IMR-90 (cell line): ENCODE results near the gene HACL1. TPM values are rescaled to one million over a fixed set of nuclear protein-coding genes. Genes with fewer than 3 reads are reported as not detected.

Experiments used
- ATAC-seq: fragments of 200-7000 bp; cut with Tn5 transposase; 2 replicates; pipeline ENCODE4 v1.9.1; 2020; ENCODE audit warnings: low read depth, mild to moderate bottlenecking, moderate library complexity
- BruUV-seq: library from RNA; stranded (reverse); fragments of 400-500 nt; replicated peaks from 2 replicates; lab custom pipeline; 2021; lab: Mats Ljungman, UMichigan
- CTCF ChIA-PET: fragments of 300-600 bp; formaldehyde crosslinking; extraction: SDS; loops from one replicate; lab custom pipeline; 2021; ENCODE audit warnings: antibody characterized with exemption; lab: Yijun Ruan, JAX
- POLR2A ChIA-PET: fragments of 300-600 bp; sonication (Branson Sonifier 250); formaldehyde crosslinking; loops from one replicate; lab custom pipeline; 2022; ENCODE audit warnings: antibody characterized with exemption; ENCODE audit not compliant: unreplicated experiment; lab: Charles Lee
- DNase-seq: peaks from one replicate; pipeline ENCODE4 v3.0.0; 2013
- H2AFZ ChIP-seq: replicated peaks from 2 replicates; pipeline ENCODE3; 2013; ENCODE audit warnings: low read length, mild to moderate bottlenecking; ENCODE audit not compliant: poor library complexity
- H2AK5ac ChIP-seq: 2 replicates; pipeline ENCODE4 v1.6.1; 2013; ENCODE audit warnings: low read depth, low read length, inconsistent platforms
- H2AK9ac ChIP-seq: replicated peaks from 2 replicates; pipeline ENCODE3; 2013; ENCODE audit warnings: mild to moderate bottlenecking, low read depth, low read length, moderate library complexity; ENCODE audit not compliant: poor library complexity
- H2BK120ac ChIP-seq: 2 replicates; pipeline ENCODE4 v1.6.1; 2013; ENCODE audit warnings: low read depth, low read length, inconsistent platforms
- H2BK15ac ChIP-seq: 3 replicates; pipeline ENCODE4 v1.6.1; 2013; ENCODE audit warnings: low read depth, low read length, inconsistent platforms
- H2BK20ac ChIP-seq: 2 replicates; pipeline ENCODE4 v1.6.1; 2013; ENCODE audit warnings: low read depth, mild to moderate bottlenecking, inconsistent platforms, low read length, moderate library complexity
- H2BK5ac ChIP-seq: 2 replicates; pipeline ENCODE4 v1.6.1; 2013; ENCODE audit warnings: mild to moderate bottlenecking, low read depth, low read length, inconsistent platforms; ENCODE audit not compliant: poor library complexity, severe bottlenecking
- H3K14ac ChIP-seq: replicated peaks from 2 replicates; pipeline ENCODE4 v1.6.1; 2013; ENCODE audit warnings: low read depth, low read length, inconsistent platforms
- H3K18ac ChIP-seq: 2 replicates; pipeline ENCODE4 v1.6.1; 2013; ENCODE audit warnings: low read depth, low read length, control low read depth
- H3K23ac ChIP-seq: 2 replicates; pipeline ENCODE4 v1.6.1; 2013; ENCODE audit warnings: low read depth, low read length, inconsistent platforms
- H3K27ac ChIP-seq: 2 replicates; pipeline ENCODE4 v1.5.1; 2013; ENCODE audit warnings: mild to moderate bottlenecking, control low read depth, low read length; ENCODE audit not compliant: insufficient read depth
- H3K27me3 ChIP-seq: 2 replicates; pipeline ENCODE4 v1.6.1; 2013; ENCODE audit warnings: low read length; ENCODE audit not compliant: control insufficient read depth, insufficient read depth
- H3K36me3 ChIP-seq: 2 replicates; pipeline ENCODE4 v1.6.1; 2013; ENCODE audit warnings: low read length, mixed read lengths; ENCODE audit not compliant: control insufficient read depth, insufficient read depth
- H3K4ac ChIP-seq: 2 replicates; pipeline ENCODE4 v1.6.1; 2013; ENCODE audit warnings: low read depth, low read length, inconsistent platforms
- H3K4me1 ChIP-seq: 2 replicates; pipeline ENCODE4 v1.6.1; 2013; ENCODE audit warnings: low read length, mixed read lengths; ENCODE audit not compliant: control insufficient read depth, insufficient read depth
- H3K4me2 ChIP-seq: 2 replicates; pipeline ENCODE4 v1.6.1; 2013; ENCODE audit warnings: low read depth, mild to moderate bottlenecking, control low read depth, low read length, moderate library complexity
- H3K4me3 ChIP-seq: 2 replicates; pipeline ENCODE4 v1.5.1; 2013; ENCODE audit warnings: low read depth, mild to moderate bottlenecking, control low read depth, low read length, moderate library complexity; ENCODE audit not compliant: insufficient read depth
- H3K56ac ChIP-seq: 2 replicates; pipeline ENCODE4 v1.6.1; 2013; ENCODE audit warnings: low read length, inconsistent platforms; ENCODE audit not compliant: insufficient read depth; ENCODE audit errors: extremely low read depth
- H3K79me1 ChIP-seq, 2 experiments: 2 replicates each; pipeline ENCODE4 v1.6.1; 2013; ENCODE audit warnings: low read length in 2 of 2, inconsistent platforms in 1 of 2, low read depth in 1 of 2
- H3K9ac ChIP-seq: 2 replicates; pipeline ENCODE4 v1.6.1; 2013; ENCODE audit warnings: low read depth, low read length, control low read depth
- H3K9me1 ChIP-seq: 2 replicates; pipeline ENCODE4 v1.6.1; 2013; ENCODE audit warnings: low read length, inconsistent platforms; ENCODE audit not compliant: insufficient read depth
- H3K9me3 ChIP-seq: 2 replicates; pipeline ENCODE4 v1.6.1; 2013; ENCODE audit warnings: low read length; ENCODE audit not compliant: control insufficient read depth, insufficient read depth
- H4K20me1 ChIP-seq: 2 replicates; pipeline ENCODE4 v1.6.1; 2013; ENCODE audit warnings: low read length, inconsistent platforms; ENCODE audit not compliant: insufficient read depth
- H4K5ac ChIP-seq: 2 replicates; pipeline ENCODE4 v1.6.1; 2013; ENCODE audit warnings: mild to moderate bottlenecking, low read depth, low read length, control low read depth
- H4K8ac ChIP-seq, 2 experiments: 2 replicates each; pipeline ENCODE4 v1.6.1; 2013; ENCODE audit warnings: low read depth in 2 of 2, low read length in 2 of 2, control low read depth in 1 of 2, inconsistent platforms in 1 of 2
- H4K91ac ChIP-seq: 2 replicates; pipeline ENCODE4 v1.6.1; 2013; ENCODE audit warnings: low read depth, low read length, inconsistent platforms; ENCODE audit not compliant: insufficient read depth
- MAFK ChIP-seq: IDR thresholded peaks from 2 replicates; pipeline ENCODE4 v1.6.1; 2012; ENCODE audit warnings: low read depth, low read length, improper control_type of control experiment
- POLR2A ChIP-seq: IDR thresholded peaks from 2 replicates; pipeline ENCODE4 v1.6.1; 2012; ENCODE audit warnings: mild to moderate bottlenecking, low read depth, low read length
- RAD21 ChIP-seq: IDR thresholded peaks from 2 replicates; pipeline ENCODE4 v1.6.1; 2012; ENCODE audit warnings: low read length, improper control_type of control experiment
- SMC3 ChIP-seq: fragments of 150-350 bp; IDR thresholded peaks from 2 replicates; pipeline ENCODE4 v1.6.1; 2016; ENCODE audit warnings: low read depth, mild to moderate bottlenecking, antibody characterized with exemption, low read length, moderate library complexity
- WGBS, 2 experiments: methylation state at CpG; one replicate each; pipeline versions ENCODE4 v1.1.5 to v1.1.7; 2013; ENCODE audit warnings: missing lambda C conversion rate in 2 of 2; ENCODE audit not compliant: insufficient read length in 1 of 2; ENCODE audit errors: extremely low coverage in 2 of 2; 5-methylcytosine and 5-hydroxymethylcytosine counted together
- dilution Hi-C: fragments of 300-500 bp; cut with HindIII; formaldehyde crosslinking; loops from one replicate; pipeline ENCODE4 v1.14.3; 2018; ENCODE audit warnings: low sequenced_read_pairs; ENCODE audit not compliant: unreplicated experiment
- in situ Hi-C: fragments of 300-500 bp; cut with MboI; formaldehyde crosslinking; loops from 3 replicates; pipeline ENCODE4 v1.14.3; 2019; ENCODE audit warnings: low sequenced_read_pairs, inconsistent platforms, mixed read lengths
- intact Hi-C: fragments of 100-400 bp; cut with micrococcal nuclease; formaldehyde crosslinking; loops from 2 replicates; pipeline ENCODE4 v1.10.0; 2022
- polyA plus RNA-seq, 3 experiments: library from polyadenylated mRNA; depleted of rRNA; stranded (reverse); fragments of >200 nt; gene quantifications; 2 replicates each; pipeline ENCODE4 v1.2.3, GENCODE V29; 2012; ENCODE audit warnings: low replicate concordance in 1 of 3
- total RNA-seq: library from RNA; depleted of rRNA; stranded (reverse); fragments of >200 nt; gene quantifications from 2 replicates; pipeline ENCODE4 v1.2.3, GENCODE V29; 2012
- TF ChIP-seq, protein P1 (sequence below): conservative IDR thresholded peaks from 2 replicates; pipeline ENCODE4 v1.5.1; 2012; ENCODE audit warnings: mild to moderate bottlenecking, low read depth, low read length, improper control_type of control experiment

The HACL1 gene
- total and polyA plus RNA-seq, 2 of the 4 experiments (the other 2 are of a cell fraction) = 9.9 to 28.1 TPM

DNA sequence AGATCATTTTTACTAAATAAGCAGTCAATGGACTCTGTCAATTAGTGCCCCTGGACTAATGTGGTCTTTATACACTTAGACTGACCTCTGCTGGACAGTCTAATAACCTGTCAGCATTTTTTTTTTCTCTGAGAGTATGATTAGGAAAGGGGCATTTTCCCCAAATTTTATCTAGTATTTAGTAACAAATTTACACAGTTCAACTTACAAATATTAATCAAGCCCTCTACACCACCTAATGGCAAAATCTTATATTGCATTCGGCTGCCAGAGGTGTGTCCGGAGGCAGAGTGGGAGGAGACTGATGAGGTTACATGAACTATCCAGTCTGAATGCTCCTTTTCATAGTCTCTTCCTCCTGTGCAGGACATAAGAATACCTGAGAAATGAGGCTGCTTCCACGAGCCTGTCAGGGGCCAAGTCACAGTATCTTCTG lies 43.8 kb downstream of the HACL1 start:
- TF ChIP-seq SMC3 = peak; percentile 45; the same call in 1 of the 2 replicates
- peak; percentile 52 for TF ChIP-seq RAD21
- TF ChIP-seq, protein P1, sequence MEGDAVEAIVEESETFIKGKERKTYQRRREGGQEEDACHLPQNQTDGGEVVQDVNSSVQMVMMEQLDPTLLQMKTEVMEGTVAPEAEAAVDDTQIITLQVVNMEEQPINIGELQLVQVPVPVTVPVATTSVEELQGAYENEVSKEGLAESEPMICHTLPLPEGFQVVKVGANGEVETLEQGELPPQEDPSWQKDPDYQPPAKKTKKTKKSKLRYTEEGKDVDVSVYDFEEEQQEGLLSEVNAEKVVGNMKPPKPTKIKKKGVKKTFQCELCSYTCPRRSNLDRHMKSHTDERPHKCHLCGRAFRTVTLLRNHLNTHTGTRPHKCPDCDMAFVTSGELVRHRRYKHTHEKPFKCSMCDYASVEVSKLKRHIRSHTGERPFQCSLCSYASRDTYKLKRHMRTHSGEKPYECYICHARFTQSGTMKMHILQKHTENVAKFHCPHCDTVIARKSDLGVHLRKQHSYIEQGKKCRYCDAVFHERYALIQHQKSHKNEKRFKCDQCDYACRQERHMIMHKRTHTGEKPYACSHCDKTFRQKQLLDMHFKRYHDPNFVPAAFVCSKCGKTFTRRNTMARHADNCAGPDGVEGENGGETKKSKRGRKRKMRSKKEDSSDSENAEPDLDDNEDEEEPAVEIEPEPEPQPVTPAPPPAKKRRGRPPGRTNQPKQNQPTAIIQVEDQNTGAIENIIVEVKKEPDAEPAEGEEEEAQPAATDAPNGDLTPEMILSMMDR = peak; percentile 58
- TF ChIP-seq POLR2A = no peak
- peak; percentile 27 for TF ChIP-seq MAFK
- H3K4me3 ChIP-seq = no peak overlapping the region
- H2BK20ac ChIP-seq = no peak overlapping the region
- no peak overlapping the region for H2BK120ac ChIP-seq
- H3K56ac ChIP-seq = no peak overlapping the region
- H3K27me3 ChIP-seq = no peaks in the 10 kb centered on the region
- peak overlapping the region; percentile 38 for H2AK9ac ChIP-seq
- H4K20me1 ChIP-seq = no peaks in the 10 kb centered on the region
- H4K91ac ChIP-seq = no peak overlapping the region
- no peak overlapping the region for H4K8ac ChIP-seq
- no peaks in the 10 kb centered on the region for H3K79me1 ChIP-seq
- H2AK5ac ChIP-seq = no peak overlapping the region
- ChIA-PET CTCF (interaction anchor here (0.5 to 1.5 kb wide), 4 partner anchors 13 to 425 kb away, joined by 3 to 6 read pairs (median 4); no protein-coding TSS in a partner anchor), POLR2A (no interaction called here)
- intact Hi-C loops (loop anchor here (1.0 to 5.0 kb wide), 4 partner anchors 129 to 450 kb away; no protein-coding TSS in a partner anchor), dilution Hi-C loops (no loop called here), in situ Hi-C loops (loop anchor here (10.0 kb wide), 1 partner anchor 353 kb away; the partner anchor contains the start of gene CAPN7)
- no peaks in the 10 kb centered on the region for H3K4me1 ChIP-seq
- H2BK15ac ChIP-seq = no peak overlapping the region
- no peak overlapping the region for H4K5ac ChIP-seq
- no peaks in the 10 kb centered on the region for H3K9me3 ChIP-seq
- no CpG with 5 or more reads among the region's 3 CpGs for WGBS, 2 experiments
- H3K27ac ChIP-seq = no peak overlapping the region
- no TSS peak for BruUV-seq
- DNase-seq = peak; percentile 75
- H2BK5ac ChIP-seq = no peak overlapping the region
- ATAC-seq = peak; percentile 99
- no peak overlapping the region for H3K4me2 ChIP-seq
- no peak overlapping the region for H2AFZ ChIP-seq
- no peak overlapping the region for H3K18ac ChIP-seq
- no peak overlapping the region for H3K9ac ChIP-seq
- peaks cover 5% of the 10 kb centered on the region; the same call in 1 of the 2 replicates for H3K9me1 ChIP-seq
- H3K14ac ChIP-seq = no peak overlapping the region
- no peak overlapping the region for H3K23ac ChIP-seq
- H3K4ac ChIP-seq = no peak overlapping the region
- peaks cover 7% of the 10 kb centered on the region for H3K36me3 ChIP-seq
